DOHH2 (cell line): ENCODE results near the gene EOGT.

ENCODE experiments used
- CTCF ChIP-seq: fragments of 200-600 bp; sonication (generic); IDR thresholded peaks from one replicate; pipeline ENCODE4 v1.5.1; 2014; ENCODE audit warnings: antibody characterized with exemption, mild to moderate bottlenecking, low read depth, low read length; ENCODE audit not compliant: poor library complexity, severe bottlenecking
- EZH2phosphoT487 ChIP-seq: fragments of 200-600 bp; sonication (generic); IDR thresholded peaks from 2 replicates; pipeline ENCODE4 v1.6.1; 2017; ENCODE audit warnings: borderline replicate concordance, mild to moderate bottlenecking, antibody characterized with exemption, low read length, moderate library complexity, mixed read lengths

- TF ChIP-seq CTCF: no peak
- no peak for TF ChIP-seq EZH2phosphoT487
These were observed 13.9 kb downstream of the EOGT start for GRCh38 chr3:68999605-69000004.
